HG03280 (cell line): ENCODE measurements around the gene TM4SF1.
"Not testable (repeated sequence)": the region's sequence is repeated elsewhere in the genome, so short reads cannot be mapped to it uniquely, and the experiment has no call there.

Experiments used
- ATAC-seq: cut with Tn5 transposase; IDR thresholded peaks from one replicate; pipeline ENCODE4 v1.9.1; 2021; ENCODE audit warnings: mild to moderate bottlenecking, moderate library complexity; ENCODE audit not compliant: unreplicated experiment

Gene TM4SF1

GRCh38 chr3:149352556-149352955 lies 24.9 kb downstream of the TM4SF1 start:
- ATAC-seq, result peak; percentile 85

DNA sequence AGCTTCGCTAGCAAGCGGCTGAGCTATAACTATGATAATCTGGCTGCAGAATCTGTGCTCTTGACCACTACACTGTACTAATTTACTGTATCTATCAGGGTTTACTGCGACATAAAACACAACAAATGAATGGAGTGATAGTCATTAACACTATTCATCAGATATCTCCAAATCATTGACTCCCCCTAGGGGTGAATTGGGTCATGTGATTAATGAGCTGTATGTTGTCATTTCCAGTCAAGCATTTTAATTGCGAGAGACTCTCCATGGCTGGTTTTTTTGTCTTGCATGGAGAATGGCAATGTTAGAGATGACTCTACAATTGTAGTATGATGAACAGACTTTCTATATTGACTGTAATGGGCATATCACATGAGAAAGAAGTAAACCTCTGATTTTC lies 33.5 kb downstream of the TM4SF1 start:
- ATAC-seq, result no peak

- ATAC-seq, result no peak
Measured at GRCh38 chr3:149342413-149343380, 34.8 kb downstream of the TM4SF1 start.

- no peak for ATAC-seq
Measured at GRCh38 chr3:149340310-149340933, 37.0 kb downstream of the TM4SF1 start.

DNA sequence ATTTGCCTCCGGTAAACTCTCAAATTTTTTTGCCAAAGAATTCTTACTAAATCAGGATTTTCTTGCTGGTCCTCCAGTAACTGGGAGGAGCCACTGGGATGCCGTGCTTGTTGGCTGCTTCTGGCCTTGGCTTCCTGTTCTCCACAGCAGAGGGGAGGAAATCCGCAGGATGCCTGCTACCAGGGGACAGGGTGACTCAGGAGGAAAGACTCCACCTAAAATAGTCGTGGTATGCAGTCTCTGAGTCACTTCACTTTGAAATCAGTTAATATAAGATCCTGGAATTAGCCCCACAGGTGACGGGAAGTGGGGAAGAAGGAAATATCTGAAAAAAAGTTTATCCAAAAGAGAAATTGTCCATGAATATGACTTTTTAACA lies 37.5 kb downstream of the TM4SF1 start:
- no peak for ATAC-seq

- not testable (repeated sequence) for ATAC-seq
Measured at GRCh38 chr3:149337486-149337885, 40.0 kb downstream of the TM4SF1 start.

GRCh38 chr3:149336925-149337324 lies 40.5 kb downstream of the TM4SF1 start:
- ATAC-seq, result no peak

- ATAC-seq, result no peak
Measured at GRCh38 chr3:149333176-149333859, 44.1 kb downstream of the TM4SF1 start, which contains the start of gene TM4SF18. Gene TM4SF18 (minus strand): TSS chr3:149333636. CDS start chr3:149333382, 254 bp downstream.

DNA sequence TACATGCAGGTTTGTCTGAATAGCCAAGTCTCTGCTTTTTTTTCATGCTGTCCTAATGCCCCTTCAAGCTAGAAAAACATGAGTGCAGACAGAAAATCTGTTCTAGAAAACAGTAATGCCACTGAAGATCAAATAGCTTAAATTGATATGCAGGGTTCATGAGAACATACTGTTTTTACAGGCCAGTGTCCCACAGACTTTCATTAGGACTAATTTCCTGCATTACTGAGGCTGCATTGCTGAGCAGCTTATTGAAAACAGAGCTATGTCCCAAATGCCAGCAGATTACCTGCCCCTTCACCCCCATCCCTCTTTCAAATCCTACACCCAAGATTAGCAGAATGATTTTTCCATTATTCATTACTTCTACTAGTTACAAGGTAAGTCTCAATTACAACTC lies 44.7 kb downstream of the TM4SF1 start:
- no peak for ATAC-seq

DNA sequence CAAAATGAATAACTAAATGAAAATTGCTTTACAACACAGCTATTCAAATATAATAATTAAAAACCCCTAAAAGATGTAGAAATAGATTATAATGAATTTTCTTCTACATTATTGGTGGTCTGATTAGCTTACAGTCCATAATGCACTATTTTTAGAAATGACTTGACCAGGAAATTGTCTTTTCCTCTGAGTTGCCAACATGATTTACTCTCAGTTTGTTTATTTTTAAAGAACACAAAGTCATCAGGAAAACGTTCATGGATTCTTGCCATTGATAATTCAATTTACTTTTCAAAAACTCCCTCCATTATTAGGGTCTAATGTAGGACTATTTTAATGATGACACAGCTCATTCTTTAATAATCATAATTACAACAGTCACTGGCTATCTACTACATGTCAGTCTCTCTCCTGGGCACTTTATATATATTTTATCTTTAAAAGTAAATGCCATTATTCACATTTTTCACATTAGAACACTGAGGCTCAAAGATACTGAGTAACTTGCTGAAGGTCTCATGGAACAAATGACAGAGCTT lies 45.2 kb downstream of the TM4SF1 start:
- ATAC-seq, result no peak

GRCh38 chr3:149331396-149331795 lies 46.1 kb downstream of the TM4SF1 start:
- no peak for ATAC-seq

DNA sequence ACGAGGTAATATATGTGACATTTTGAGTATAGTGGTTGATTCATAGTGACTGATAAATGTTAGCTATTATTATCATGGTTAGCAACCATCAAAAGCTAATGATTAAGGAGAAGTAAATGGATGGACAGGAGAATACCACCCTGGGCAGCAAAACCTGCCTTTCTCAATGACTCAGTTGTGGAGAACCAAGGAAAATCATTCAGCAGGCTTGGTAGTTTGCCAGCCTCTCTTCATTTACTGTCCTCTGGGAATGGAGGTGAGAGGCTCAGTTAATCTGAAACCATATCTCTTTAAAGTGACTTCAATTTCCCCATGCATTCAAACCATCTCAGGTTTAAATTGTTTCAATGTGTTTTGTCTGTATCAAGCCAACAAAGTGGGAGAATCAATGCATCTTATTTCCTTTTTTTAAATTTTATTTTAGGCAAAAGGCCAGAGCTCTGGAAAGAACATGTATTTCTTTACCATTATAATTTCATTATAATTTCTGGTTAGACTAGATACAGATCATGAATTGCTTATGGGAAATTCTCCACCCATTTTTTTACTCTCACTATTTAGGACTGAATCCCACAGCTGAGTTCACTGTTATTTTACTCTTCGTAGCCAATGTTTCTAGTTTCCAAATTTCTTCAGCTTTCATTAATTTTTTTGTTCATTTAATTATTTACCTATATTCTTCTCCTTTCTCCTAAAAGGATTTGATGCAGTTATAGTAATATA lies 46.7 kb downstream of the TM4SF1 start:
- no peak for ATAC-seq

- ATAC-seq, result no peak
Measured at GRCh38 chr3:149327156-149327555, 50.3 kb downstream of the TM4SF1 start.

GRCh38 chr3:149325581-149325980 lies 51.9 kb downstream of the TM4SF1 start:
- no peak for ATAC-seq

DNA sequence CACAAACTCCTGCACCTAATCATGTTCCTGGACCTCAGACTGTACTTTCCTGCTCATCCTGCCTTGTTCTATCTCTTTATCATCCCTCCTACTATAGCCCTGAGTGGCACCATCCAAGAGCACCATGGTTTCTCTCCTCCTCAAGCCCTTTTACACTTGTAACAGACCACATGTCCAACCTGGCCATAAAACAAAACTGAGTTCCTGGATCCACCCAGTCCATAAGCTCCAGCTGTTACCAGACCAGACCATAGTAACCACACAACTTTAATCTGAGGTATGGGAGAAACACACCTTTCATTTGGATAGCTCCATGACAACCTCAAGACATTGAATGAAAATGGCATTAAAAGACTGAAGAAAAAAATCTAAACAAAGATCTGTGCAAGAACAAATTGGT lies 53.1 kb downstream of the TM4SF1 start:
- no peak for ATAC-seq

DNA sequence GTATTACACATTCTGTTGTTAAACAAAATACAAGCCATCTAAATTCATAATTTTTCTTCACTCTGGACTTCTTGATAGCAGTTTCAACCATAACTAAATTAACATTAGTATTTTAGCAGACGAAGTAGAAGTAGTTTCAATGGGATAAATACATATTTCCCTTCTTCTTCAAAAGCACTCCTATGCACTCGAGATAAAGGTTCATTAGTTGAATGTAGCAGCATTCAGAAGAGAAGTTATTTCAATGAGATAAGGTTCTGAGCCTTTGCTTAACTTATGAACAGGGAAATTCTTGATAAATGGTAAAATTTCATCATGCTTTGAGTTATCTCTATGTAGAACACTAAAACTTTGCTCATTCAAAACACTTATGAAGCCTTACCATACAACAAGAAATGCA lies 55.8 kb downstream of the TM4SF1 start:
- no peak for ATAC-seq

DNA sequence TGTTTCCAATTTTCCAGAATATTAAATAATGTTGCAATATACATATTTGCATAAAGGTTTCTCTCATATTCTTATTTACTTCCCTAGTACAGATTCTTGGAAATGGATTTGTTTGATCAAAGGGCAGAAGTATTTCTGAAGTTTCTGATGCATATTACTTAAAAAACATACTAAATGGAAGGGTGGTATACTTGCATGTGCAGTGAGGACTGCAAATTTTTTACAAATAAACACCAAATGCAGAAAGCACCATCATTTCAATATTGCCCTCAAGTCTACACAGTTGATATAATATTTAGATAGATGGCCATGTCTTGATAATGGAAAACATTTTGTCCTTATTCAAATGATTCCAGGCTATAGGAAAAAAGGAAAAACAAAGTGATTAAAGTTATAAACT lies 56.3 kb downstream of the TM4SF1 start:
- ATAC-seq, result no peak

DNA sequence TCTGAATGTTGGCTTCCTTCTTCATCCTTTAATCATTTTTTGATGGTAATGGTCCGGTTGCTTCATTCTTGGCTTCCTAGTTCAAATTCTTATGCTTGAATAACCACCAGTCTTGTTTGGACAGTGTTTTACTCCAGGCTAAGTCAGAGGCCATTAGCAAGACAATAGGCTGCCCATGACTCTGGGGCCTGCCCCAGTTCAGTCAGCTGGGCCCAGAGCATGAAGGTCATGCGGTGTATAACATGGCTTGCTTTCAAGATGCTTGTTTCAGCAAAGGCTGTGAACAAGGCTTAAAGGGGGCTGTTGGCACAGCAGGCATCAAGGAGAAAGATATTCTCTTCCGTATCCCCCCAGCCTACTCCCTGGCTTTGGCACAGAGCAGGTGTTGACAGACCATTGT lies 57.7 kb downstream of the TM4SF1 start:
- no peak for ATAC-seq
